ENCODE results near the gene NFX1.
A peak's percentile ranks its signal among the peaks of the same experiment; 100 is the strongest.
"Not testable (repeated sequence)": the region's sequence is repeated elsewhere in the genome, so short reads cannot be mapped to it uniquely, and the experiment has no call there.

Gene NFX1

GRCh38 chr9:33320568-33321261 lies 30.4 kb downstream of the NFX1 start:
- H3K9me3 ChIP-seq (ENCODE audit: control insufficient read depth in 2 of 2, low read length in 2 of 2) = no peaks in the 10 kb centered on the region
- H3K27ac ChIP-seq (ENCODE audit: low read depth in 2 of 2, low read length in 2 of 2) = no peak overlapping the region
- H3K4me3 ChIP-seq (ENCODE audit: low read length in 2 of 2) = no peak overlapping the region
- no peak overlapping the region for H3K9ac ChIP-seq (ENCODE audit: low read depth in 1 of 2, low read length in 2 of 2)
- H3K27me3 ChIP-seq (ENCODE audit: control insufficient read depth in 2 of 2, insufficient read depth in 2 of 2, low read length in 2 of 2) = no peaks in the 10 kb centered on the region
- H3K36me3 ChIP-seq (ENCODE audit: control insufficient read depth in 2 of 2, insufficient read depth in 2 of 2, low read length in 2 of 2) = peaks cover 57 to 67% of the 10 kb centered on the region in 2 donors
- H3K4me1 ChIP-seq (ENCODE audit: control insufficient read depth in 2 of 2, insufficient read depth in 2 of 2, low read length in 2 of 2) = no peaks in the 10 kb centered on the region

DNA sequence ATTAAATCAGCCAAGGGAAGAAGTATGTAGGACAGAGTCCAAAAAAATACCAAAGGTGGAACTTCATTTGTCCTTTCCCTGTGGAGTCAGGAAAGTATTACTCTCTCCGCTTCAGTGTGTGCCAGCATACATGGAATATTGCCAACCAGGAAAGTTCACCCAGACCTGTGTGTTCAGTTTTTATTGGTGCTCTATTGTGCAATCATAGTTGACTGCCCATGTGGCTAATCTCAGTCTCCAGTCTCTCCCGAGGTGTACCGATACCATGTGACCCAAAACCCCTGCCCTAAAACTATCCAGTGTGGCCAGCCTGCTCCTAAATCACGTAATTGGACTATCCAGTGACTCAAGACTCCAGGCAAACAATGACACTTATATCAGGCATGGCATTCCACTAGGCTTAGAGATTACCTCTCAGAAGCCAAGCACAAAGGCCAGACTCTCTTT lies 38.8 kb downstream of the NFX1 start:
- H3K4me1 ChIP-seq (ENCODE audit: control insufficient read depth in 2 of 2, insufficient read depth in 2 of 2, low read length in 2 of 2) = peaks cover 21 to 23% of the 10 kb centered on the region in 2 donors
- H3K36me3 ChIP-seq (ENCODE audit: control insufficient read depth in 2 of 2, insufficient read depth in 2 of 2, low read length in 2 of 2) = peaks cover 11 to 31% of the 10 kb centered on the region in 2 donors
- no peaks in the 10 kb centered on the region for H3K9me3 ChIP-seq (ENCODE audit: control insufficient read depth in 2 of 2, low read length in 2 of 2)
- no peak overlapping the region for H3K4me3 ChIP-seq (ENCODE audit: low read length in 2 of 2)
- H3K27ac ChIP-seq (ENCODE audit: low read depth in 2 of 2, low read length in 2 of 2) = peak overlapping the region; percentile 84 to 85
- H3K27me3 ChIP-seq (ENCODE audit: control insufficient read depth in 2 of 2, insufficient read depth in 2 of 2, low read length in 2 of 2) = no peaks in the 10 kb centered on the region
- H3K9ac ChIP-seq (ENCODE audit: low read depth in 1 of 2, low read length in 2 of 2) = no peak overlapping the region

DNA sequence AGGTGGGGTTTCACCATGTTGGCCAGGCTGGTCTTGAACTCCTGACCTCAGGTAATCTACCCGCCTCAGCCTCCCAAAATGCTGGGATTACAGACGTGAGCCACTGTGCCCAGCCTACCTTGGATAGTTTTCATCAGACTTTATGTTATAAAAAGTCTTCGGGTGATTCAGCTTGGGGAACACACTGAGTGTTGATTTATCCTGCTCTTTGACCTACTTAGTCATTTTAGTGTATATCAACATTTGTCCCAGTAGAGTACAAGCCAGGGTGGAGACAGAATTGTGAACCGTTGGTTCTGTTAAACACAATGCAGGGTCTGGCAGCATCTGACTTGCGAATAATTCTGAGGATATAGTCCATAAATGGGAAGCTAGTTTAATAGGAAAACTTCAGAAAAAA lies 39.7 kb downstream of the NFX1 start:
- H3K27me3 ChIP-seq (ENCODE audit: control insufficient read depth in 2 of 2, insufficient read depth in 2 of 2, low read length in 2 of 2) = no peaks in the 10 kb centered on the region
- H3K9me3 ChIP-seq (ENCODE audit: control insufficient read depth in 2 of 2, low read length in 2 of 2) = no peaks in the 10 kb centered on the region
- peaks cover 21 to 23% of the 10 kb centered on the region in 2 donors for H3K4me1 ChIP-seq (ENCODE audit: control insufficient read depth in 2 of 2, insufficient read depth in 2 of 2, low read length in 2 of 2)
- H3K36me3 ChIP-seq (ENCODE audit: control insufficient read depth in 2 of 2, insufficient read depth in 2 of 2, low read length in 2 of 2) = peaks cover 11 to 32% of the 10 kb centered on the region in 2 donors
- no peak overlapping the region for H3K9ac ChIP-seq (ENCODE audit: low read depth in 1 of 2, low read length in 2 of 2)
- no peak overlapping the region for H3K4me3 ChIP-seq (ENCODE audit: low read length in 2 of 2)
- H3K27ac ChIP-seq (ENCODE audit: low read depth in 2 of 2, low read length in 2 of 2) = peak overlapping the region; percentile 84 to 85

- no peaks in the 10 kb centered on the region for H3K9me3 ChIP-seq (ENCODE audit: control insufficient read depth in 2 of 2, low read length in 2 of 2)
- no peak overlapping the region for H3K9ac ChIP-seq (ENCODE audit: low read depth in 1 of 2, low read length in 2 of 2)
- H3K4me3 ChIP-seq (ENCODE audit: low read length in 2 of 2) = no peak overlapping the region
- peaks cover 21 to 23% of the 10 kb centered on the region in 2 donors for H3K4me1 ChIP-seq (ENCODE audit: control insufficient read depth in 2 of 2, insufficient read depth in 2 of 2, low read length in 2 of 2)
- H3K27me3 ChIP-seq (ENCODE audit: control insufficient read depth in 2 of 2, insufficient read depth in 2 of 2, low read length in 2 of 2) = no peaks in the 10 kb centered on the region
- H3K36me3 ChIP-seq (ENCODE audit: control insufficient read depth in 2 of 2, insufficient read depth in 2 of 2, low read length in 2 of 2) = peaks cover 12 to 35% of the 10 kb centered on the region in 2 donors
- H3K27ac ChIP-seq (ENCODE audit: low read depth in 2 of 2, low read length in 2 of 2) = no peak overlapping the region
Observed at GRCh38 chr9:33331377-33331891, 41.1 kb downstream of the NFX1 start.

DNA sequence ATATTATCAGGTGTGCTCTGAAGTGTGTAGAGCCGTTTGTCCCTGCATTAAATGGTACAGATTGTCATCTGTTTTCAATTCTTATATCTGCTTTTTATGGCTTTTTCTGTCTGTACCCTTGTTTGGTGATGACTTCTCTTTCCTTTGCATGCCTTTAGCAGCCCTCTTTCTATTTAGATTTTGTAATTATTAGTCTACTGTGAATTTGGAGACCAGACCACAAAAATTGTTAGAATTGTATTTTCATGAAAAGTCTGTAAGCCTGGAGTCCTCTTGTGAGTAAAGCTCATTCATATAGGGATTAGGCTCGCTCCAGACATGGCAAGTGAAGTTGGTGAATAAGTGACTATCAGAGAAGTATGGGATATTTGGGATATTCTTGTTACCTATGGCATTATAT lies 41.7 kb downstream of the NFX1 start:
- Histone ChIP-seq H3K27me3 (ENCODE audit: control insufficient read depth in 2 of 2, insufficient read depth in 2 of 2, low read length in 2 of 2) (no peaks in the 10 kb centered on the region), H3K36me3 (ENCODE audit: control insufficient read depth in 2 of 2, insufficient read depth in 2 of 2, low read length in 2 of 2) (peaks cover 14 to 37% of the 10 kb centered on the region in 2 donors), H3K27ac (ENCODE audit: low read depth in 2 of 2, low read length in 2 of 2) (no peak overlapping the region)

DNA sequence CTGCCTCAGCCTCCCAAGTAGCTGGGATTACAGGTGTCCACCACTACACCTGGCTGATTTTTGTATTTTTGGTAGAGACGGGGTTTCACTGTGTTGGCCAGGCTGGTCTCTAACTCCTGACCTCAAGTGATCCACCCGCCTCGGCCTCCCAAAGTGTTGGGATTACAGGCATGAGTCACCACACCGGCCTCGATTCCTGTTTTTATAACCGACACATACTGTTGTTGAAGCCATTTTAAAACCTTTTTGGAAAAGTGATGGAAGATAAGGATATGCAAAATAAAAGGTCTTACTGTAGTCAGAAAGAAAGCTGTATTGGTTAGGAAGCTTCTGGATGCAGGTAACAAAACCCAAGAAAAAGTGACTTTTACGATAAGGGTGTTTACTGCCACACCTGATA lies 42.6 kb downstream of the NFX1 start:
- not testable (repeated sequence) for H3K4me3 ChIP-seq (ENCODE audit: low read length in 2 of 2); H3K27me3 ChIP-seq (ENCODE audit: control insufficient read depth in 2 of 2, insufficient read depth in 2 of 2, low read length in 2 of 2); H3K9ac ChIP-seq (ENCODE audit: low read depth in 1 of 2, low read length in 2 of 2); H3K27ac ChIP-seq (ENCODE audit: low read depth in 2 of 2, low read length in 2 of 2); H3K9me3 ChIP-seq (ENCODE audit: control insufficient read depth in 2 of 2, low read length in 2 of 2)
- Histone ChIP-seq H3K4me1 (ENCODE audit: control insufficient read depth in 2 of 2, insufficient read depth in 2 of 2, low read length in 2 of 2) (peaks cover 16 to 18% of the 10 kb centered on the region in 2 donors), H3K36me3 (ENCODE audit: control insufficient read depth in 2 of 2, insufficient read depth in 2 of 2, low read length in 2 of 2) (peaks cover 14 to 45% of the 10 kb centered on the region in 2 donors)

More for the DNA sequence above, 41.7 kb downstream of the NFX1 start:
- no peak overlapping the region for H3K4me3 ChIP-seq (ENCODE audit: low read length in 2 of 2)
- H3K4me1 ChIP-seq (ENCODE audit: control insufficient read depth in 2 of 2, insufficient read depth in 2 of 2, low read length in 2 of 2) = peaks cover 21 to 23% of the 10 kb centered on the region in 2 donors
- H3K9me3 ChIP-seq (ENCODE audit: control insufficient read depth in 2 of 2, low read length in 2 of 2) = no peaks in the 10 kb centered on the region
- H3K9ac ChIP-seq (ENCODE audit: low read depth in 1 of 2, low read length in 2 of 2) = no peak overlapping the region

DNA sequence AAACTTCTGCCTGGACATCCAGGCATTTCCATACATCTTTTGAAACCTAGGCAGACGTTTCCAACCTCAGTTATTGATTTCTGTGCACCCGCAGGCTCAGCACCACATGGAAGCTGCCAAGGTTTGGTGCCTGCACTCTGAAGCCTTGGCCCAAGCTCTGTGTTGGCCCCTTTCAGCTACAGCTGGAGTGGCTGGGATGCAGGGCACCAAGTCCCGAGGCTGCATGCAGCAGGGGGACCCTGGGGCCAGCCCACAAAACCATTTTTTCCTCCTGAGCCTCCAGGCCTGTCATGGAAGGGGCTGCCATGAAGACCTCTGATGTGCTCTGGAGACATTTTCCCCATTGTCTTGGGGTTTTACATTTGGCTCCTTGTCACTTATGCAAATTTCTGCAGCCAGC lies 49.9 kb downstream of the NFX1 start:
- H3K36me3 ChIP-seq (ENCODE audit: control insufficient read depth in 2 of 2, insufficient read depth in 2 of 2, low read length in 2 of 2) = peaks cover 39 to 65% of the 10 kb centered on the region in 2 donors
- no peaks in the 10 kb centered on the region for H3K4me1 ChIP-seq (ENCODE audit: control insufficient read depth in 2 of 2, insufficient read depth in 2 of 2, low read length in 2 of 2)
- H3K4me3 ChIP-seq (ENCODE audit: low read length in 2 of 2) = no peak overlapping the region
- no peaks in the 10 kb centered on the region for H3K27me3 ChIP-seq (ENCODE audit: control insufficient read depth in 2 of 2, insufficient read depth in 2 of 2, low read length in 2 of 2)
- H3K27ac ChIP-seq (ENCODE audit: low read depth in 2 of 2, low read length in 2 of 2) = no peak overlapping the region
- H3K9ac ChIP-seq (ENCODE audit: low read depth in 1 of 2, low read length in 2 of 2) = no peak overlapping the region
- H3K9me3 ChIP-seq (ENCODE audit: control insufficient read depth in 2 of 2, low read length in 2 of 2) = no peaks in the 10 kb centered on the region

- no peaks in the 10 kb centered on the region for H3K9me3 ChIP-seq (ENCODE audit: control insufficient read depth in 2 of 2, low read length in 2 of 2)
- no peak overlapping the region for H3K4me3 ChIP-seq (ENCODE audit: low read length in 2 of 2)
- H3K4me1 ChIP-seq (ENCODE audit: control insufficient read depth in 2 of 2, insufficient read depth in 2 of 2, low read length in 2 of 2) = no peaks in the 10 kb centered on the region
- H3K9ac ChIP-seq (ENCODE audit: low read depth in 1 of 2, low read length in 2 of 2) = no peak overlapping the region
- peaks cover 45 to 66% of the 10 kb centered on the region in 2 donors for H3K36me3 ChIP-seq (ENCODE audit: control insufficient read depth in 2 of 2, insufficient read depth in 2 of 2, low read length in 2 of 2)
- H3K27ac ChIP-seq (ENCODE audit: low read depth in 2 of 2, low read length in 2 of 2) = no peak overlapping the region
- no peaks in the 10 kb centered on the region for H3K27me3 ChIP-seq (ENCODE audit: control insufficient read depth in 2 of 2, insufficient read depth in 2 of 2, low read length in 2 of 2)
Observed at GRCh38 chr9:33341182-33341581, 50.9 kb downstream of the NFX1 start.

DNA sequence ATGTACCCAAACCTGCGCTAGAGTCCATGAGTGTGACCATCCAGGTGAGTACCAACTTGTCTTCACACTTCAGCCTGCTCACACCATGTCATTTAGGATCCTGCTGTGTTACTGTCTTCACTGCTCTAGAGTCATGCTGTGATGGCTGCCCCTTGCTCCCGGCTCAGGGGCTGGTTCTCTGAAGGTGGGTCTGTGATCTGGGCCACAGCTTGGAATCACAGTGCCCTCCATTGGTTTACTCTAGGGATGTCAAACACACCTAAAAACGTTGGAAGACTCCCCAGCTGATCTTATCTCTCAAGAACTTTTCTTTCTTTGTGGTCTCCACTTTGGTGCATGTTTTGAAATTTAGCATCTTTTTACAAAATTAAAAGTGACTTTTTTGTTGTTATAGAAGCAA lies 53.8 kb downstream of the NFX1 start:
- Histone ChIP-seq H3K36me3 (ENCODE audit: control insufficient read depth in 2 of 2, insufficient read depth in 2 of 2, low read length in 2 of 2) (peaks cover 64 to 74% of the 10 kb centered on the region in 2 donors), H3K9ac (ENCODE audit: low read depth in 1 of 2, low read length in 2 of 2) (no peak overlapping the region), H3K4me1 (ENCODE audit: control insufficient read depth in 2 of 2, insufficient read depth in 2 of 2, low read length in 2 of 2) (no peaks in the 10 kb centered on the region), H3K4me3 (ENCODE audit: low read length in 2 of 2) (no peak overlapping the region), H3K27me3 (ENCODE audit: control insufficient read depth in 2 of 2, insufficient read depth in 2 of 2, low read length in 2 of 2) (no peaks in the 10 kb centered on the region), H3K27ac (ENCODE audit: low read depth in 2 of 2, low read length in 2 of 2) (no peak overlapping the region), H3K9me3 (ENCODE audit: control insufficient read depth in 2 of 2, low read length in 2 of 2) (no peaks in the 10 kb centered on the region)

DNA sequence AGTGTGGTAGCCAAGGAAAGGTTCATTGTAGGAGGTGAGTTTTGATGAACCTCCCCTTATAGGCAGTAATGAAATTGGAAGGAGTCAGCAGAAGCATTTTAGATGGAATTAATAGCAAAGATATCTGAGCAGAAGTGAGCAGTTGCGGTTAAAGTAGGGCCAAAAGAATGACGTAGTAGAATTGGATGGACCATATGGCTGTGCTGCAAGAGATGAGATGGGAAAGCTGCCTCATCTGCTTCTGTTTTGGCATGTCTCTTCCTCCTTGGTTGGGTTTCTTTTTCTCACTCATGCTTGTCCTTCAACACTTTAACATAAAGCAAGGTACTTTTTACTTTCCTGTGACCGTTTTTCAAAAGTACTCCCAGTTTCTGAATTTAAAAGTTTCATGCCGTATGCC lies 56.2 kb downstream of the NFX1 start:
- Histone ChIP-seq H3K9ac (ENCODE audit: low read depth in 1 of 2, low read length in 2 of 2) (no peak overlapping the region), H3K27ac (ENCODE audit: low read depth in 2 of 2, low read length in 2 of 2) (no peak overlapping the region), H3K36me3 (ENCODE audit: control insufficient read depth in 2 of 2, insufficient read depth in 2 of 2, low read length in 2 of 2) (peaks cover 54 to 58% of the 10 kb centered on the region in 2 donors), H3K27me3 (ENCODE audit: control insufficient read depth in 2 of 2, insufficient read depth in 2 of 2, low read length in 2 of 2) (no peaks in the 10 kb centered on the region), H3K4me1 (ENCODE audit: control insufficient read depth in 2 of 2, insufficient read depth in 2 of 2, low read length in 2 of 2) (peaks cover 0 to 2% of the 10 kb centered on the region in 2 donors), H3K4me3 (ENCODE audit: low read length in 2 of 2) (no peak overlapping the region), H3K9me3 (ENCODE audit: control insufficient read depth in 2 of 2, low read length in 2 of 2) (no peaks in the 10 kb centered on the region)

All from mucosa of rectum (tissue), 2 donors.